ENCODE data around the gene SLC49A3.

GRCh38 chr4:653080-653821, 35.7 kb downstream of the SLC49A3 start:
- TF ChIP-seq REST (IDR thresholded peaks at IDR 0.05; ENCODE audit: insufficient read depth in 1 of 2, low read depth in 2 of 2, low read length in 2 of 2) (no peak), FOXP2 (optimal IDR thresholded peaks at IDR 0.05; ENCODE audit: borderline replicate concordance, extremely low read depth, extremely low read length, insufficient read depth) (no peak)

All from PFSK-1 (cell line).